GM12878 (cell line): ENCODE results near the gene SRP54. TPM values are rescaled to one million over a fixed set of nuclear protein-coding genes. Genes with fewer than 3 reads are reported as not detected.

ENCODE experiments used
- ATAC-seq: fragments of 200-7000 bp; cut with Tn5 transposase; 3 replicates; pipeline ENCODE4 v1.9.1; 2020; ENCODE audit warnings: mild to moderate bottlenecking, moderate library complexity
- BruUV-seq: library from RNA; stranded (reverse); fragments of 400-500 nt; replicated peaks from 2 replicates; lab custom pipeline; 2021; lab: Mats Ljungman, UMichigan
- CTCF ChIA-PET: fragments of 300-600 bp; sonication (Branson Sonifier 250); formaldehyde crosslinking; extraction: SDS; loops from one replicate; lab custom pipeline; 2021; ENCODE audit warnings: inconsistent platforms; lab: Yijun Ruan, JAX
- POLR2A ChIA-PET: fragments of 350-600 bp; formaldehyde crosslinking; extraction: SDS; loops from one replicate; lab custom pipeline; 2021; ENCODE audit warnings: inconsistent platforms; lab: Charles Lee
- RAD21 ChIA-PET: fragments of 300-600 bp; sonication (Branson Sonifier 250); formaldehyde crosslinking; loops from one replicate; lab custom pipeline; 2023; ENCODE audit warnings: antibody characterized with exemption; ENCODE audit not compliant: unreplicated experiment; lab: Charles Lee
- SMC1A ChIA-PET: fragments of 300-600 bp; sonication (Branson Sonifier 250); formaldehyde crosslinking; loops from one replicate; lab custom pipeline; 2023; ENCODE audit not compliant: unreplicated experiment, uncharacterized antibody; lab: Charles Lee
- DNase-seq: peaks from one replicate; pipeline ENCODE4 v3.0.0-alpha.2; 2011; ENCODE audit warnings: low read depth, low spot score
- FAIRE-seq: peaks from 3 replicates; lab custom pipeline; 2011; peaks lifted over from hg19 to GRCh38; lab: Jason Lieb, UNC
- H2AFZ ChIP-seq: 2 replicates; pipeline ENCODE4 v1.6.0; 2011; ENCODE audit warnings: low read depth, low read length, control low read depth; ENCODE audit not compliant: control insufficient read depth
- H3K27ac ChIP-seq: 2 replicates; pipeline ENCODE4 v1.5.1; 2011; ENCODE audit warnings: control low read depth; ENCODE audit not compliant: control insufficient read depth, insufficient read depth
- H3K27me3 ChIP-seq, 2 experiments: replicated peaks in 1 of 2; 2 replicates each; pipeline versions ENCODE4 v1.6.0 to v1.6.1; 2011; ENCODE audit warnings: low read length in 1 of 2; ENCODE audit not compliant: control insufficient read depth in 2 of 2, insufficient read depth in 2 of 2
- H3K36me3 ChIP-seq, 2 experiments: 2 replicates each; pipeline ENCODE4 v1.5.1; 2011; ENCODE audit warnings: low read length in 1 of 2; ENCODE audit not compliant: control insufficient read depth in 2 of 2, insufficient read depth in 2 of 2
- H3K4me1 ChIP-seq: 2 replicates; pipeline ENCODE4 v1.6.1; 2011; ENCODE audit warnings: mild to moderate bottlenecking, low read length, moderate library complexity, mixed read lengths; ENCODE audit not compliant: control insufficient read depth, insufficient read depth
- H3K4me2 ChIP-seq: 2 replicates; pipeline ENCODE4 v1.6.0; 2011; ENCODE audit warnings: control low read depth; ENCODE audit not compliant: control insufficient read depth, insufficient read depth
- H3K4me3 ChIP-seq: fragments of 200-600 bp; sonication (generic); 2 replicates; pipeline ENCODE4 v1.5.1; 2016
- H3K79me2 ChIP-seq: 2 replicates; pipeline ENCODE4 v1.6.0; 2011; ENCODE audit warnings: low read length; ENCODE audit not compliant: control insufficient read depth, insufficient read depth
- H3K9ac ChIP-seq: 2 replicates; pipeline ENCODE4 v1.8.0; 2011; ENCODE audit warnings: low read length, control low read depth, mixed read lengths; ENCODE audit not compliant: control insufficient read depth, insufficient read depth
- H3K9me3 ChIP-seq: replicated peaks from 3 replicates; pipeline ENCODE4 v1.5.1; 2011; ENCODE audit warnings: mild to moderate bottlenecking, low read length; ENCODE audit not compliant: control insufficient read depth, insufficient read depth
- H4K20me1 ChIP-seq: 2 replicates; pipeline ENCODE4 v1.6.0; 2011; ENCODE audit not compliant: control insufficient read depth, insufficient read depth
- ATF2 ChIP-seq: IDR thresholded peaks from 2 replicates; pipeline ENCODE4 v1.6.1; 2012; ENCODE audit warnings: low read length, inconsistent platforms
- BHLHE40 ChIP-seq, 2 experiments: fragments of 450-650 bp in 1 of 2; IDR thresholded peaks; 2 replicates each; pipeline ENCODE4 v1.6.1; 2011 to 2017; ENCODE audit warnings: low read depth in 2 of 2, borderline replicate concordance in 1 of 2, improper control_type of control experiment in 1 of 2, low read length in 1 of 2, mild to moderate bottlenecking in 1 of 2
- CEBPB ChIP-seq, 2 experiments: fragments of 150-350 bp in 1 of 2; IDR thresholded peaks; 2 replicates each; pipeline ENCODE4 v1.6.1; 2012 to 2014; ENCODE audit warnings: low read depth in 2 of 2, low read length in 2 of 2, borderline replicate concordance in 1 of 2, inconsistent platforms in 1 of 2
- CHD1 ChIP-seq: IDR thresholded peaks from 2 replicates; pipeline ENCODE4 v1.6.1; 2012; ENCODE audit warnings: low read depth, low read length, improper control_type of control experiment
- CHD2 ChIP-seq: IDR thresholded peaks from 2 replicates; pipeline ENCODE4 v1.6.1; 2011; ENCODE audit warnings: low read depth, low read length, improper control_type of control experiment, borderline replicate concordance
- EP300 ChIP-seq, 2 experiments: fragments of 150-350 bp in 1 of 2; IDR thresholded peaks; 2 replicates each; pipeline ENCODE4 v1.6.1; 2011 to 2012; ENCODE audit warnings: low read depth in 2 of 2, low read length in 2 of 2, borderline replicate concordance in 1 of 2, improper control_type of control experiment in 1 of 2, inconsistent platforms in 1 of 2; ENCODE audit not compliant: control insufficient read depth in 1 of 2
- ESRRA ChIP-seq: IDR thresholded peaks from 2 replicates; pipeline ENCODE4 v1.6.1; 2012; ENCODE audit warnings: mild to moderate bottlenecking, low read length, improper control_type of control experiment
- GATAD2B ChIP-seq: fragments of 450-650 bp; conservative IDR thresholded peaks from 2 replicates; pipeline ENCODE4 v1.6.1; 2017; ENCODE audit warnings: low read depth, mild to moderate bottlenecking, moderate library complexity
- KLF5 ChIP-seq: fragments of 450-650 bp; IDR thresholded peaks from 2 replicates; pipeline ENCODE4 v1.6.1; 2014; ENCODE audit warnings: mild to moderate bottlenecking; ENCODE audit not compliant: partially characterized antibody
- NFXL1 ChIP-seq: fragments of 450-650 bp; IDR thresholded peaks from 2 replicates; pipeline ENCODE4 v1.6.1; 2017; ENCODE audit warnings: antibody characterized with exemption, mild to moderate bottlenecking, borderline replicate concordance
- POLR2A ChIP-seq: IDR thresholded peaks from 2 replicates; pipeline ENCODE4 v1.6.1; 2011; ENCODE audit warnings: low read depth, mild to moderate bottlenecking, low read length
- SKIL ChIP-seq: fragments of 450-650 bp; IDR thresholded peaks from 2 replicates; pipeline ENCODE4 v1.6.1; 2017; ENCODE audit warnings: mild to moderate bottlenecking, low read depth, inconsistent platforms; ENCODE audit not compliant: poor library complexity, severe bottlenecking
- SMAD1 ChIP-seq: fragments of 450-650 bp; IDR thresholded peaks from 2 replicates; pipeline ENCODE4 v1.6.1; 2018; ENCODE audit warnings: mild to moderate bottlenecking, low read depth; ENCODE audit not compliant: partially characterized antibody
- SMC3 ChIP-seq: IDR thresholded peaks from 2 replicates; pipeline ENCODE4 v1.6.1; 2011; ENCODE audit warnings: low read length, improper control_type of control experiment, borderline replicate concordance
- WGBS: methylation state at CpG from one replicate; pipeline ENCODE4 v1.1.6; 2016; ENCODE audit warnings: low lambda C conversion rate; ENCODE audit not compliant: insufficient replicate concordance, insufficient coverage; ENCODE audit errors: missing lambda C conversion rate; 5-methylcytosine and 5-hydroxymethylcytosine counted together
- in situ Hi-C: fragments of 300-500 bp; cut with MboI; formaldehyde crosslinking; loops from 9 replicates; pipeline ENCODE4 v1.14.3; 2018; ENCODE audit warnings: mixed read lengths
- intact Hi-C: fragments of 100-400 bp; cut with micrococcal nuclease; formaldehyde crosslinking; loops from one replicate; pipeline ENCODE4 v1.14.2; 2022; ENCODE audit not compliant: unreplicated experiment
- polyA plus RNA-seq, 11 experiments: library from polyadenylated mRNA; depleted of rRNA in 4 of 11; unstranded in 6 of 11; stranded (reverse) in 5 of 11; fragments of >200 nt; fragmentation: Nextera tagmentation in 4 of 11; fragmentation: Illumina TruSeq in 1 of 11; extraction: Ambion mirVana in 4 of 11; extraction: Trizol in 1 of 11; gene quantifications; 1 replicate in 1 of 11; 2 replicates in 10 of 11; pipeline versions ENCODE4 v1.2.1 to v1.2.3, GENCODE V29; 2011 to 2016; ENCODE audit warnings: inconsistent platforms in 2 of 11, missing spikeins in 2 of 11, low read depth in 1 of 11
- total RNA-seq, 4 experiments: library from RNA; depleted of rRNA in 3 of 4; stranded (reverse); fragments of >200 nt in 3 of 4; fragmentation: Illumina TruSeq in 1 of 4; extraction: Trizol in 1 of 4; gene quantifications; 2 replicates each; pipeline versions ENCODE4 v1.2.1 to v1.2.3, GENCODE V29; 2013 to 2021
- TF ChIP-seq, protein P1 (sequence below): fragments of 450-650 bp; IDR thresholded peaks from 2 replicates; pipeline ENCODE4 v1.6.1; 2017; ENCODE audit warnings: low read depth, mild to moderate bottlenecking, moderate library complexity

SRP54 gene
- total and polyA plus RNA-seq, 10 of the 15 experiments (the other 5 are each of a cell fraction or from before 2014, with no cell fraction given) = 54.1 to 130 (median 72.3) TPM

- TF ChIP-seq GATAD2B (no peak), CHD1 (no peak), POLR2A (no peak)
- TF ChIP-seq, all 136 proteins: peak for 0
These were observed 62.4 kb downstream of the SRP54 start (continued) for GRCh38 chr14:35044939-35045797.

- peaks cover 3% of the 10 kb centered on the region for H3K79me2 ChIP-seq
- in situ Hi-C loops = loop anchor here (10.0 kb wide), 1 partner anchor 369 kb away; no protein-coding TSS in a partner anchor
- POLR2A ChIA-PET = interaction anchor here (0.8 to 3.5 kb wide), 11 partner anchors 48 to 371 kb away, joined by 3 to 37 read pairs (median 4); partner anchors contain the start of genes BAZ1A, PPP2R3C, PRORP and SRP54
- FAIRE-seq (no peak), ATAC-seq (no peak), DNase-seq (no peak)
- peak overlapping the region; percentile 68 for H3K4me2 ChIP-seq
- no TSS peak for BruUV-seq
- RAD21 ChIA-PET = interaction anchor here (0.8 to 2.1 kb wide), 11 partner anchors 16 to 376 kb away, joined by 3 to 29 read pairs (median 4); partner anchors contain the start of genes BAZ1A, PPP2R3C and SRP54
- peak overlapping the region; percentile 73 for H3K9ac ChIP-seq
- H3K27ac ChIP-seq = peak overlapping the region; percentile 67
- peak overlapping the region; percentile 54 for H2AFZ ChIP-seq
- CTCF ChIA-PET = interaction anchor here (0.9 to 3.1 kb wide), 3 partner anchors 63 to 370 kb away, joined by 3 to 20 read pairs (median 4); partner anchors contain the start of gene SRP54
- 0% methylated on average over 6 of the region's 6 CpGs for WGBS
- SMC1A ChIA-PET = interaction anchor here (0.6 to 2.2 kb wide), 4 partner anchors 15 to 371 kb away, joined by 3 to 7 read pairs (median 4); partner anchors contain the start of gene PPP2R3C
- no peaks in the 10 kb centered on the region for H3K27me3 ChIP-seq
- H3K4me1 ChIP-seq = peaks cover 6% of the 10 kb centered on the region; the same call in 1 of the 2 replicates
- no peaks in the 10 kb centered on the region for H3K36me3 ChIP-seq
- H4K20me1 ChIP-seq = no peaks in the 10 kb centered on the region
- intact Hi-C loops = loop anchor here (1.0 to 5.0 kb wide), 4 partner anchors 63 to 372 kb away; partner anchors contain the start of genes PRORP and SRP54
- H3K4me3 ChIP-seq = peak overlapping the region; percentile 80
- no peaks in the 10 kb centered on the region for H3K9me3 ChIP-seq
- TF ChIP-seq NFXL1 (no peak), ESRRA (no peak), BHLHE40 (IDR thresholded peaks at IDR 0.05; ENCODE audit: borderline replicate concordance in 1 of 2, low read depth in 2 of 2, low read length in 1 of 2) (peak in 1 of 2 experiments; percentile 70; a peak in 1 of 4 replicates), CEBPB (IDR thresholded peaks at IDR 0.05; ENCODE audit: borderline replicate concordance in 1 of 2, low read depth in 2 of 2, low read length in 2 of 2) (no peak), EP300 (IDR thresholded peaks at IDR 0.05; ENCODE audit: borderline replicate concordance in 1 of 2, control insufficient read depth in 1 of 2, low read depth in 2 of 2, low read length in 2 of 2) (peak in 1 of 2 experiments; percentile 21; a peak in 1 of 4 replicates), ATF2 (peak; percentile 65; the same call in 1 of the 2 replicates), SMC3 (0 out of 2 replicates have a peak, but pooled peaks have one; percentile 13), KLF5 (no peak), CHD2 (0 out of 2 replicates have a peak, but pooled peaks have one; percentile 6), SMAD1 (peak; percentile 78), SKIL (peak; percentile 74)
- TF ChIP-seq, protein P1, sequence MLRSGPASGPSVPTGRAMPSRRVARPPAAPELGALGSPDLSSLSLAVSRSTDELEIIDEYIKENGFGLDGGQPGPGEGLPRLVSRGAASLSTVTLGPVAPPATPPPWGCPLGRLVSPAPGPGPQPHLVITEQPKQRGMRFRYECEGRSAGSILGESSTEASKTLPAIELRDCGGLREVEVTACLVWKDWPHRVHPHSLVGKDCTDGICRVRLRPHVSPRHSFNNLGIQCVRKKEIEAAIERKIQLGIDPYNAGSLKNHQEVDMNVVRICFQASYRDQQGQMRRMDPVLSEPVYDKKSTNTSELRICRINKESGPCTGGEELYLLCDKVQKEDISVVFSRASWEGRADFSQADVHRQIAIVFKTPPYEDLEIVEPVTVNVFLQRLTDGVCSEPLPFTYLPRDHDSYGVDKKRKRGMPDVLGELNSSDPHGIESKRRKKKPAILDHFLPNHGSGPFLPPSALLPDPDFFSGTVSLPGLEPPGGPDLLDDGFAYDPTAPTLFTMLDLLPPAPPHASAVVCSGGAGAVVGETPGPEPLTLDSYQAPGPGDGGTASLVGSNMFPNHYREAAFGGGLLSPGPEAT = no peak
These were observed 62.9 kb downstream of the SRP54 start for GRCh38 chr14:35045798-35046047.
